Upper lobe of left lung (tissue), 6 donors: Measurements from ENCODE around the gene SCO1. TPM values are rescaled to one million over a fixed set of nuclear protein-coding genes. Genes with fewer than 3 reads are reported as not detected.

Experiments
- ATAC-seq, 2 donors: fragments of 200-7000 bp; cut with Tn5 transposase; one replicate each; pipeline ENCODE4 v1.9.1; 2022; ENCODE audit warnings: mild to moderate bottlenecking in 2 of 2, moderate library complexity in 2 of 2; ENCODE audit not compliant: low FRiP score in 2 of 2
- DNase-seq, 2 donors: peaks; one replicate each; pipeline ENCODE4 v3.0.0-alpha.2; 2019 to 2020
- H3K27ac ChIP-seq, 4 donors: fragments of 200-600 bp; sonication (generic); one replicate each; pipeline ENCODE4 v1.5.1; 2016 to 2019
- H3K27me3 ChIP-seq, 4 donors: fragments of 200-600 bp; sonication (generic); one replicate each; pipeline ENCODE4 v1.5.1; 2017 to 2019
- H3K36me3 ChIP-seq, 4 donors: fragments of 200-600 bp; sonication (generic); one replicate each; pipeline ENCODE4 v1.5.1; 2016 to 2019
- H3K4me1 ChIP-seq, 4 donors: fragments of 200-600 bp; sonication (generic); one replicate each; pipeline ENCODE4 v1.5.1; 2018 to 2019
- H3K4me3 ChIP-seq, 4 donors: fragments of 200-600 bp; sonication (generic); one replicate each; pipeline ENCODE4 v1.5.1; 2017 to 2019; ENCODE audit warnings: mild to moderate bottlenecking in 2 of 4, moderate library complexity in 1 of 4
- H3K9me3 ChIP-seq, 4 donors: fragments of 200-600 bp; sonication (generic); one replicate each; pipeline ENCODE4 v1.5.1; 2018 to 2019
- CTCF ChIP-seq, 6 experiments: fragments of 450-650 bp in 4 of 6; fragments of 200-600 bp in 2 of 6; sonication (generic) in 2 of 6; IDR thresholded peaks; one replicate each; pipeline ENCODE4 v1.5.1; 2016 to 2019; ENCODE audit warnings: antibody characterized with exemption in 6 of 6
- EP300 ChIP-seq, 4 donors: sonication (generic); formaldehyde crosslinking; IDR thresholded peaks; one replicate each; pipeline ENCODE4 v1.5.1; 2017; ENCODE audit warnings: antibody characterized with exemption in 4 of 4, control low read depth in 2 of 4
- POLR2A ChIP-seq, 4 donors: fragments of 450-650 bp; IDR thresholded peaks; one replicate each; pipeline ENCODE4 v1.5.1; 2016 to 2017; ENCODE audit warnings: antibody characterized with exemption in 4 of 4, mild to moderate bottlenecking in 2 of 4
- POLR2AphosphoS5 ChIP-seq, 2 donors: sonication (generic); formaldehyde crosslinking; IDR thresholded peaks; one replicate each; pipeline ENCODE4 v1.5.1; 2017; ENCODE audit warnings: antibody characterized with exemption in 2 of 2
- WGBS, 2 donors: methylation state at CpG; one replicate each; pipeline ENCODE4 v1.1.5; 2017 to 2018; 5-methylcytosine and 5-hydroxymethylcytosine counted together
- total RNA-seq, 6 donors: library from RNA; depleted of rRNA in 4 of 6; stranded (reverse); fragments of >200 nt in 4 of 6; gene quantifications; one replicate each; pipeline versions ENCODE4 v1.1.0 to v1.2.1, GENCODE V29; 2016 to 2021
- donor health status: DM: no; HTN: no; CAD: no; lungs with moderate emphysema.
- donor health status: DM: no; HTN: yes; CAD: no; lungs with severe emphysema.

The SCO1 gene
- total RNA-seq, 6 donors from 2014 or later = 5.5 to 23.8 (median 17.4) TPM

- Histone ChIP-seq H3K4me3 (no peak overlapping the region), H3K27ac (no peak overlapping the region), H3K36me3 (no peaks in the 10 kb centered on the region), H3K27me3 (no peaks in the 10 kb centered on the region), H3K9me3 (no peaks in the 10 kb centered on the region), H3K4me1 (no peaks in the 10 kb centered on the region)
- TF ChIP-seq POLR2A (IDR thresholded peaks at IDR 0.05) = no peak
- no peak for TF ChIP-seq EP300 (IDR thresholded peaks at IDR 0.05)
- no peak for TF ChIP-seq CTCF (IDR thresholded peaks at IDR 0.05)
- TF ChIP-seq POLR2AphosphoS5 (IDR thresholded peaks at IDR 0.05) = no peak
- ATAC-seq = peak in 1 of 2 donors; percentile 19
- no peak for DNase-seq
- WGBS, 2 donors = 50 to 63% methylated on average over 10 to 11 of the region's 11 CpGs
These were observed 44.2 kb downstream of the SCO1 start for GRCh38 chr17:10652984-10653659.

- TF ChIP-seq POLR2AphosphoS5 (IDR thresholded peaks at IDR 0.05) = no peak
- TF ChIP-seq EP300 (IDR thresholded peaks at IDR 0.05) = no peak
- no peak for TF ChIP-seq POLR2A (IDR thresholded peaks at IDR 0.05)
- no peak for TF ChIP-seq CTCF (IDR thresholded peaks at IDR 0.05)
These were observed 45.4 kb downstream of the SCO1 start for GRCh38 chr17:10651927-10652326.

GRCh38 chr17:10649602-10650001 lies 47.7 kb downstream of the SCO1 start:
- TF ChIP-seq EP300 (IDR thresholded peaks at IDR 0.05) (no peak), POLR2A (IDR thresholded peaks at IDR 0.05) (no peak), CTCF (IDR thresholded peaks at IDR 0.05) (no peak), POLR2AphosphoS5 (IDR thresholded peaks at IDR 0.05) (no peak)
- Histone ChIP-seq H3K27ac (no peak overlapping the region), H3K27me3 (no peaks in the 10 kb centered on the region), H3K9me3 (no peaks in the 10 kb centered on the region), H3K4me3 (no peak overlapping the region), H3K36me3 (peaks cover 0 to 4% (median 0%) of the 10 kb centered on the region in 4 donors), H3K4me1 (no peaks in the 10 kb centered on the region)
- DNase-seq = no peak
- ATAC-seq = no peak
- WGBS, 2 donors = 91 to 92% methylated on average over 5 of the region's 5 CpGs

More at GRCh38 chr17:10651927-10652326, 45.4 kb downstream of the SCO1 start:
- Histone ChIP-seq H3K27ac (no peak overlapping the region), H3K27me3 (no peaks in the 10 kb centered on the region), H3K9me3 (no peaks in the 10 kb centered on the region), H3K36me3 (no peaks in the 10 kb centered on the region), H3K4me3 (no peak overlapping the region), H3K4me1 (no peaks in the 10 kb centered on the region)
- DNase-seq (no peak), ATAC-seq (no peak)
- 81 to 85% methylated on average over 9 of the region's 9 CpGs for WGBS, 2 donors

- Histone ChIP-seq H3K27ac (no peak overlapping the region), H3K4me3 (no peak overlapping the region), H3K9me3 (no peaks in the 10 kb centered on the region), H3K27me3 (no peaks in the 10 kb centered on the region), H3K36me3 (peaks cover 0 to 4% (median 0%) of the 10 kb centered on the region in 4 donors), H3K4me1 (no peaks in the 10 kb centered on the region)
- no peak for ATAC-seq
- DNase-seq = no peak
- TF ChIP-seq CTCF (IDR thresholded peaks at IDR 0.05) (no peak), EP300 (IDR thresholded peaks at IDR 0.05) (no peak), POLR2AphosphoS5 (IDR thresholded peaks at IDR 0.05) (no peak)
- WGBS, 2 donors = 74 to 85% methylated on average over 3 of the region's 3 CpGs
These were observed 48.4 kb downstream of the SCO1 start for GRCh38 chr17:10648956-10649355.

- Histone ChIP-seq H3K4me1 (no peaks in the 10 kb centered on the region), H3K9me3 (no peaks in the 10 kb centered on the region), H3K27me3 (no peaks in the 10 kb centered on the region), H3K4me3 (no peak overlapping the region), H3K36me3 (peaks cover 0 to 4% (median 0%) of the 10 kb centered on the region in 4 donors), H3K27ac (no peak overlapping the region)
- no peak for DNase-seq
- WGBS, 2 donors = 88 to 94% methylated on average over 5 of the region's 5 CpGs
- TF ChIP-seq EP300 (IDR thresholded peaks at IDR 0.05) = no peak
- TF ChIP-seq CTCF (IDR thresholded peaks at IDR 0.05) = no peak
- TF ChIP-seq POLR2AphosphoS5 (IDR thresholded peaks at IDR 0.05) = no peak
- TF ChIP-seq POLR2A (IDR thresholded peaks at IDR 0.05) = no peak
- ATAC-seq = no peak
These were observed 49.0 kb downstream of the SCO1 start for GRCh38 chr17:10648381-10648780.
